ENCODE measurements around the gene SUSD4.
"Not testable (repeated sequence)": the region's sequence is repeated elsewhere in the genome, so short reads cannot be mapped to it uniquely, and the experiment has no call there.

SUSD4 gene

GRCh38 chr1:223288826-223289225 lies 75.2 kb downstream of the SUSD4 start:
- no peak for DNase-seq

GRCh38 chr1:223285452-223285851 lies 78.5 kb downstream of the SUSD4 start:
- no peak for DNase-seq

- DNase-seq, result not testable (repeated sequence)
Measured at GRCh38 chr1:223283697-223284096, 80.3 kb downstream of the SUSD4 start.

GRCh38 chr1:223278311-223278710 lies 85.7 kb downstream of the SUSD4 start:
- not testable (repeated sequence) for DNase-seq

GRCh38 chr1:223276029-223276428 lies 87.9 kb downstream of the SUSD4 start:
- DNase-seq, result no peak

GRCh38 chr1:223273511-223273910 lies 90.5 kb downstream of the SUSD4 start:
- DNase-seq, result no peak

GRCh38 chr1:223271085-223271781 lies 92.7 kb downstream of the SUSD4 start:
- DNase-seq, result no peak

- DNase-seq, result no peak
Measured at GRCh38 chr1:223270155-223270554, 93.8 kb downstream of the SUSD4 start.

GRCh38 chr1:223269006-223269405 lies 95.0 kb downstream of the SUSD4 start:
- DNase-seq, result no peak

- no peak for DNase-seq
Measured at GRCh38 chr1:223266632-223267172, 97.3 kb downstream of the SUSD4 start.

GRCh38 chr1:223264983-223265908 lies 98.7 kb downstream of the SUSD4 start:
- DNase-seq, result no peak

- DNase-seq, result no peak
Measured at GRCh38 chr1:223264529-223264928, 99.4 kb downstream of the SUSD4 start.

- no peak for DNase-seq
Measured at GRCh38 chr1:223261914-223262313, 102.1 kb downstream of the SUSD4 start.

- no peak for DNase-seq
Measured at GRCh38 chr1:223260712-223261111, 103.3 kb downstream of the SUSD4 start.

- no peak for DNase-seq
Measured at GRCh38 chr1:223259462-223259861, 104.5 kb downstream of the SUSD4 start.

- no peak for DNase-seq
Measured at GRCh38 chr1:223258751-223259198, 105.2 kb downstream of the SUSD4 start.

GRCh38 chr1:223257856-223258550 lies 106.0 kb downstream of the SUSD4 start:
- no peak for DNase-seq

- no peak for DNase-seq
Measured at GRCh38 chr1:223256034-223256433, 107.9 kb downstream of the SUSD4 start.

GRCh38 chr1:223253916-223254315 lies 110.1 kb downstream of the SUSD4 start:
- no peak for DNase-seq

- DNase-seq, result not testable (repeated sequence)
Measured at GRCh38 chr1:223251387-223251786, 112.6 kb downstream of the SUSD4 start.

- DNase-seq, result no peak
Measured at GRCh38 chr1:223250632-223251015, 113.4 kb downstream of the SUSD4 start.

GRCh38 chr1:223249854-223250631 lies 113.9 kb downstream of the SUSD4 start:
- no peak for DNase-seq

Measured in stimulated activated naive CD4-positive, alpha-beta T cell treated with Interleukin-2 at 50 U/mL for 16 hours (primary cell).